ENCODE data around the gene ACSS2.

ACSS2 gene

GRCh38 chr20:34876406-34877282 is at the start of gene ACSS2:
Gene ACSS2 (plus strand): TSS chr20:34876612. CDS start chr20:34876646, 34 bp downstream.
- Histone ChIP-seq H3K27ac (ENCODE audit: low read length) (peak within 1 kb of the TSS; percentile 93), H3K9me3 (ENCODE audit: control insufficient read depth in 1 of 2, low read length in 2 of 2) (no peaks in the 10 kb centered on the region), H3K36me3 (ENCODE audit: control insufficient read depth in 1 of 2, insufficient read depth in 2 of 2, low read length in 2 of 2) (no peaks in the 10 kb centered on the region), H3K4me1 (ENCODE audit: control insufficient read depth in 1 of 2, insufficient read depth in 2 of 2, low read length in 2 of 2) (peaks cover 15 to 16% of the 10 kb centered on the region in 2 donors), H3K4me3 (ENCODE audit: low read depth in 1 of 2, low read length in 2 of 2) (peak within 1 kb of the TSS; percentile 82 to 91), H3K27me3 (ENCODE audit: low read depth, low read length) (no peaks in the 10 kb centered on the region)

GRCh38 chr20:34829191-34829590 is 47.2 kb upstream of the ACSS2 start:
- Histone ChIP-seq H3K4me1 (ENCODE audit: control insufficient read depth in 1 of 2, insufficient read depth in 2 of 2, low read length in 2 of 2) (peaks cover 0 to 10% of the 10 kb centered on the region in 2 donors), H3K9me3 (ENCODE audit: control insufficient read depth in 1 of 2, low read length in 2 of 2) (no peaks in the 10 kb centered on the region), H3K4me3 (ENCODE audit: low read depth in 1 of 2, low read length in 2 of 2) (no peak overlapping the region), H3K27me3 (ENCODE audit: low read depth, low read length) (no peaks in the 10 kb centered on the region), H3K36me3 (ENCODE audit: control insufficient read depth in 1 of 2, insufficient read depth in 2 of 2, low read length in 2 of 2) (no peaks in the 10 kb centered on the region), H3K27ac (ENCODE audit: low read length) (no peak overlapping the region)

GRCh38 chr20:34831936-34832335 is 44.5 kb upstream of the ACSS2 start:
- H3K27me3 ChIP-seq (ENCODE audit: low read depth, low read length) = no peaks in the 10 kb centered on the region
- H3K4me3 ChIP-seq (ENCODE audit: low read depth in 1 of 2, low read length in 2 of 2) = no peak overlapping the region
- no peaks in the 10 kb centered on the region for H3K9me3 ChIP-seq (ENCODE audit: control insufficient read depth in 1 of 2, low read length in 2 of 2)
- H3K4me1 ChIP-seq (ENCODE audit: control insufficient read depth in 1 of 2, insufficient read depth in 2 of 2, low read length in 2 of 2) = no peaks in the 10 kb centered on the region
- H3K27ac ChIP-seq (ENCODE audit: low read length) = no peak overlapping the region
- no peaks in the 10 kb centered on the region for H3K36me3 ChIP-seq (ENCODE audit: control insufficient read depth in 1 of 2, insufficient read depth in 2 of 2, low read length in 2 of 2)

GRCh38 chr20:34834459-34834893 is 41.9 kb upstream of the ACSS2 start:
- no peak overlapping the region for H3K27ac ChIP-seq (ENCODE audit: low read length)
- no peaks in the 10 kb centered on the region for H3K9me3 ChIP-seq (ENCODE audit: control insufficient read depth in 1 of 2, low read length in 2 of 2)

GRCh38 chr20:34842143-34842542 is 34.3 kb upstream of the ACSS2 start:
- Histone ChIP-seq H3K36me3 (ENCODE audit: control insufficient read depth in 1 of 2, insufficient read depth in 2 of 2, low read length in 2 of 2) (no peaks in the 10 kb centered on the region), H3K27ac (ENCODE audit: low read length) (no peak overlapping the region), H3K4me3 (ENCODE audit: low read depth in 1 of 2, low read length in 2 of 2) (no peak overlapping the region), H3K9me3 (ENCODE audit: control insufficient read depth in 1 of 2, low read length in 2 of 2) (no peaks in the 10 kb centered on the region), H3K27me3 (ENCODE audit: low read depth, low read length) (no peaks in the 10 kb centered on the region), H3K4me1 (ENCODE audit: control insufficient read depth in 1 of 2, insufficient read depth in 2 of 2, low read length in 2 of 2) (no peaks in the 10 kb centered on the region)

More at GRCh38 chr20:34834459-34834893, 41.9 kb upstream of the ACSS2 start:
- Histone ChIP-seq H3K27me3 (ENCODE audit: low read depth, low read length) (no peaks in the 10 kb centered on the region), H3K4me3 (ENCODE audit: low read depth in 1 of 2, low read length in 2 of 2) (no peak overlapping the region), H3K36me3 (ENCODE audit: control insufficient read depth in 1 of 2, insufficient read depth in 2 of 2, low read length in 2 of 2) (no peaks in the 10 kb centered on the region), H3K4me1 (ENCODE audit: control insufficient read depth in 1 of 2, insufficient read depth in 2 of 2, low read length in 2 of 2) (no peaks in the 10 kb centered on the region)

- Histone ChIP-seq H3K27me3 (ENCODE audit: low read depth, low read length) (no peaks in the 10 kb centered on the region), H3K27ac (ENCODE audit: low read length) (no peak overlapping the region), H3K4me3 (ENCODE audit: low read depth in 1 of 2, low read length in 2 of 2) (no peak overlapping the region), H3K4me1 (ENCODE audit: control insufficient read depth in 1 of 2, insufficient read depth in 2 of 2, low read length in 2 of 2) (no peaks in the 10 kb centered on the region), H3K36me3 (ENCODE audit: control insufficient read depth in 1 of 2, insufficient read depth in 2 of 2, low read length in 2 of 2) (peaks cover 4 to 5% of the 10 kb centered on the region in 2 donors), H3K9me3 (ENCODE audit: control insufficient read depth in 1 of 2, low read length in 2 of 2) (no peaks in the 10 kb centered on the region)
Measured at GRCh38 chr20:34843421-34843820, 33.0 kb upstream of the ACSS2 start.

- peaks cover 17 to 39% of the 10 kb centered on the region in 2 donors for H3K36me3 ChIP-seq (ENCODE audit: control insufficient read depth in 1 of 2, insufficient read depth in 2 of 2, low read length in 2 of 2)
Measured at GRCh38 chr20:34848597-34848996, 27.8 kb upstream of the ACSS2 start.

GRCh38 chr20:34849778-34850177 is 26.6 kb upstream of the ACSS2 start:
- H3K4me3 ChIP-seq (ENCODE audit: low read depth in 1 of 2, low read length in 2 of 2) = no peak overlapping the region
- no peaks in the 10 kb centered on the region for H3K4me1 ChIP-seq (ENCODE audit: control insufficient read depth in 1 of 2, insufficient read depth in 2 of 2, low read length in 2 of 2)
- no peak overlapping the region for H3K27ac ChIP-seq (ENCODE audit: low read length)
- H3K27me3 ChIP-seq (ENCODE audit: low read depth, low read length) = no peaks in the 10 kb centered on the region
- H3K36me3 ChIP-seq (ENCODE audit: control insufficient read depth in 1 of 2, insufficient read depth in 2 of 2, low read length in 2 of 2) = peaks cover 23 to 47% of the 10 kb centered on the region in 2 donors
- no peaks in the 10 kb centered on the region for H3K9me3 ChIP-seq (ENCODE audit: control insufficient read depth in 1 of 2, low read length in 2 of 2)

More at GRCh38 chr20:34848597-34848996, 27.8 kb upstream of the ACSS2 start:
- Histone ChIP-seq H3K27ac (ENCODE audit: low read length) (no peak overlapping the region), H3K4me3 (ENCODE audit: low read depth in 1 of 2, low read length in 2 of 2) (no peak overlapping the region), H3K27me3 (ENCODE audit: low read depth, low read length) (no peaks in the 10 kb centered on the region), H3K9me3 (ENCODE audit: control insufficient read depth in 1 of 2, low read length in 2 of 2) (no peaks in the 10 kb centered on the region), H3K4me1 (ENCODE audit: control insufficient read depth in 1 of 2, insufficient read depth in 2 of 2, low read length in 2 of 2) (no peaks in the 10 kb centered on the region)

GRCh38 chr20:34850969-34851368 is 25.4 kb upstream of the ACSS2 start:
- H3K9me3 ChIP-seq (ENCODE audit: control insufficient read depth in 1 of 2, low read length in 2 of 2) = no peaks in the 10 kb centered on the region
- H3K36me3 ChIP-seq (ENCODE audit: control insufficient read depth in 1 of 2, insufficient read depth in 2 of 2, low read length in 2 of 2) = peaks cover 28 to 47% of the 10 kb centered on the region in 2 donors
- H3K27me3 ChIP-seq (ENCODE audit: low read depth, low read length) = no peaks in the 10 kb centered on the region
- H3K27ac ChIP-seq (ENCODE audit: low read length) = no peak overlapping the region
- no peaks in the 10 kb centered on the region for H3K4me1 ChIP-seq (ENCODE audit: control insufficient read depth in 1 of 2, insufficient read depth in 2 of 2, low read length in 2 of 2)
- H3K4me3 ChIP-seq (ENCODE audit: low read depth in 1 of 2, low read length in 2 of 2) = no peak overlapping the region

GRCh38 chr20:34852298-34852697 is 24.1 kb upstream of the ACSS2 start:
- no peaks in the 10 kb centered on the region for H3K9me3 ChIP-seq (ENCODE audit: control insufficient read depth in 1 of 2, low read length in 2 of 2)
- H3K36me3 ChIP-seq (ENCODE audit: control insufficient read depth in 1 of 2, insufficient read depth in 2 of 2, low read length in 2 of 2) = peaks cover 38 to 57% of the 10 kb centered on the region in 2 donors
- H3K27me3 ChIP-seq (ENCODE audit: low read depth, low read length) = no peaks in the 10 kb centered on the region
- no peak overlapping the region for H3K4me3 ChIP-seq (ENCODE audit: low read depth in 1 of 2, low read length in 2 of 2)
- no peak overlapping the region for H3K27ac ChIP-seq (ENCODE audit: low read length)
- H3K4me1 ChIP-seq (ENCODE audit: control insufficient read depth in 1 of 2, insufficient read depth in 2 of 2, low read length in 2 of 2) = no peaks in the 10 kb centered on the region

GRCh38 chr20:34859367-34859766 is 17.0 kb upstream of the ACSS2 start:
- H3K4me3 ChIP-seq (ENCODE audit: low read depth in 1 of 2, low read length in 2 of 2) = no peak overlapping the region
- no peaks in the 10 kb centered on the region for H3K4me1 ChIP-seq (ENCODE audit: control insufficient read depth in 1 of 2, insufficient read depth in 2 of 2, low read length in 2 of 2)
- H3K27me3 ChIP-seq (ENCODE audit: low read depth, low read length) = no peaks in the 10 kb centered on the region
- H3K27ac ChIP-seq (ENCODE audit: low read length) = no peak overlapping the region
- no peaks in the 10 kb centered on the region for H3K9me3 ChIP-seq (ENCODE audit: control insufficient read depth in 1 of 2, low read length in 2 of 2)
- H3K36me3 ChIP-seq (ENCODE audit: control insufficient read depth in 1 of 2, insufficient read depth in 2 of 2, low read length in 2 of 2) = peaks cover 19 to 70% of the 10 kb centered on the region in 2 donors
